ENCODE measurements around the gene ELMO1.

The ELMO1 gene

GRCh38 chr7:37385787-37386186, 62.9 kb downstream of the ELMO1 start:
- H3K27me3 Mint-ChIP-seq: no peaks in the 10 kb centered on the region
- ATAC-seq (no peak), DNase-seq (no peak)
- H3K9me3 Mint-ChIP-seq: no peaks in the 10 kb centered on the region
- H3K4me1 Mint-ChIP-seq: peaks cover 25% of the 10 kb centered on the region
- H3K27ac Mint-ChIP-seq: no peak overlapping the region
- H3K4me3 Mint-ChIP-seq: no peak overlapping the region

- H3K9me3 Mint-ChIP-seq: peaks cover 4 to 13% of the 10 kb centered on the region in 2 donors
- H3K27me3 Mint-ChIP-seq: no peaks in the 10 kb centered on the region
- no peak overlapping the region for H3K4me3 Mint-ChIP-seq
- peak overlapping the region in 1 of 2 donors; percentile 65 for H3K27ac Mint-ChIP-seq
- no peak for DNase-seq
- H3K4me1 Mint-ChIP-seq: peaks cover 31% of the 10 kb centered on the region
- no peak for ATAC-seq
These were observed 66.0 kb downstream of the ELMO1 start for GRCh38 chr7:37382546-37383088.

- H3K9me3 Mint-ChIP-seq: peaks cover 10 to 22% of the 10 kb centered on the region in 2 donors
- H3K27ac Mint-ChIP-seq: no peak overlapping the region
- H3K4me1 Mint-ChIP-seq: peaks cover 34% of the 10 kb centered on the region
- DNase-seq (no peak), ATAC-seq (no peak)
- H3K27me3 Mint-ChIP-seq: no peaks in the 10 kb centered on the region
- no peak overlapping the region for H3K4me3 Mint-ChIP-seq
These were observed 67.8 kb downstream of the ELMO1 start for GRCh38 chr7:37380831-37381230.

GRCh38 chr7:37379546-37380277, 69.0 kb downstream of the ELMO1 start:
- Mint-ChIP-seq H3K4me3 (no peak overlapping the region), H3K27ac (no peak overlapping the region), H3K9me3 (peaks cover 10 to 22% of the 10 kb centered on the region in 2 donors), H3K27me3 (no peaks in the 10 kb centered on the region), H3K4me1 (peaks cover 34% of the 10 kb centered on the region)
- no peak for DNase-seq
- no peak for ATAC-seq

- peak overlapping the region in 1 of 2 donors; percentile 14 for H3K4me3 Mint-ChIP-seq
- H3K9me3 Mint-ChIP-seq: peaks cover 10 to 22% of the 10 kb centered on the region in 2 donors
- H3K27ac Mint-ChIP-seq: peak overlapping the region in 1 of 2 donors; percentile 86
These were observed 71.4 kb downstream of the ELMO1 start for GRCh38 chr7:37377231-37377630.

GRCh38 chr7:37376386-37376785, 72.3 kb downstream of the ELMO1 start:
- ATAC-seq (peak; percentile 69), DNase-seq (peak in 1 of 2 donors; percentile 38)
- Mint-ChIP-seq H3K4me1 (peaks cover 45% of the 10 kb centered on the region), H3K4me3 (peak overlapping the region in 1 of 2 donors; percentile 5), H3K9me3 (peaks cover 10 to 22% of the 10 kb centered on the region in 2 donors), H3K27ac (no peak overlapping the region), H3K27me3 (no peaks in the 10 kb centered on the region)

More at GRCh38 chr7:37377231-37377630, 71.4 kb downstream of the ELMO1 start:
- ATAC-seq: peak; percentile 96
- peak; percentile 38 to 73 for DNase-seq
- Mint-ChIP-seq H3K27me3 (no peaks in the 10 kb centered on the region), H3K4me1 (peaks cover 37% of the 10 kb centered on the region)

GRCh38 chr7:37372750-37373149, 75.9 kb downstream of the ELMO1 start:
- no peak for DNase-seq
- Mint-ChIP-seq H3K4me1 (peaks cover 44% of the 10 kb centered on the region), H3K27me3 (no peaks in the 10 kb centered on the region), H3K9me3 (peaks cover 6 to 9% of the 10 kb centered on the region in 2 donors), H3K4me3 (no peak overlapping the region), H3K27ac (no peak overlapping the region)
- ATAC-seq: no peak

GRCh38 chr7:37371755-37372154, 76.9 kb downstream of the ELMO1 start:
- ATAC-seq: peak; percentile 66
- H3K4me3 Mint-ChIP-seq: peak overlapping the region in 1 of 2 donors; percentile 10
- H3K27me3 Mint-ChIP-seq: no peaks in the 10 kb centered on the region
- no peak for DNase-seq
- peaks cover 11 to 13% of the 10 kb centered on the region in 2 donors for H3K9me3 Mint-ChIP-seq
- no peak overlapping the region for H3K27ac Mint-ChIP-seq
- H3K4me1 Mint-ChIP-seq: peaks cover 42% of the 10 kb centered on the region

GRCh38 chr7:37369906-37370305, 78.8 kb downstream of the ELMO1 start:
- Mint-ChIP-seq H3K9me3 (peaks cover 6 to 7% of the 10 kb centered on the region in 2 donors), H3K4me3 (no peak overlapping the region), H3K27me3 (no peaks in the 10 kb centered on the region), H3K4me1 (peaks cover 56% of the 10 kb centered on the region), H3K27ac (no peak overlapping the region)
- no peak for ATAC-seq
- DNase-seq: no peak

GRCh38 chr7:37368540-37368939, 80.1 kb downstream of the ELMO1 start:
- Mint-ChIP-seq H3K27ac (no peak overlapping the region), H3K4me3 (no peak overlapping the region), H3K27me3 (no peaks in the 10 kb centered on the region), H3K4me1 (peaks cover 70% of the 10 kb centered on the region), H3K9me3 (peaks cover 6 to 7% of the 10 kb centered on the region in 2 donors)
- DNase-seq (no peak), ATAC-seq (no peak)

- ATAC-seq: no peak
- no peak for DNase-seq
- Mint-ChIP-seq H3K4me1 (peaks cover 74% of the 10 kb centered on the region), H3K9me3 (peaks cover 6 to 7% of the 10 kb centered on the region in 2 donors), H3K4me3 (no peak overlapping the region), H3K27ac (no peak overlapping the region), H3K27me3 (no peaks in the 10 kb centered on the region)
These were observed 81.7 kb downstream of the ELMO1 start for GRCh38 chr7:37367010-37367409.

GRCh38 chr7:37366445-37366844, 82.2 kb downstream of the ELMO1 start:
- Mint-ChIP-seq H3K4me3 (no peak overlapping the region), H3K4me1 (peaks cover 73% of the 10 kb centered on the region), H3K27me3 (no peaks in the 10 kb centered on the region), H3K9me3 (peaks cover 6 to 7% of the 10 kb centered on the region in 2 donors), H3K27ac (no peak overlapping the region)
- no peak for DNase-seq
- ATAC-seq: no peak

GRCh38 chr7:37365405-37365804, 83.3 kb downstream of the ELMO1 start:
- Mint-ChIP-seq H3K4me3 (peak overlapping the region; percentile 33 to 42), H3K27me3 (no peaks in the 10 kb centered on the region), H3K9me3 (peaks cover 6 to 7% of the 10 kb centered on the region in 2 donors), H3K4me1 (peaks cover 74% of the 10 kb centered on the region), H3K27ac (peak overlapping the region in 1 of 2 donors; percentile 99)
- DNase-seq (peak in 1 of 2 donors; percentile 15), ATAC-seq (peak; percentile 89)

- Mint-ChIP-seq H3K27me3 (no peaks in the 10 kb centered on the region), H3K4me3 (peak overlapping the region; percentile 33 to 42), H3K4me1 (peaks cover 80% of the 10 kb centered on the region), H3K27ac (peak overlapping the region in 1 of 2 donors; percentile 99), H3K9me3 (peaks cover 6 to 7% of the 10 kb centered on the region in 2 donors)
- ATAC-seq: no peak
- DNase-seq: no peak
These were observed 83.8 kb downstream of the ELMO1 start for GRCh38 chr7:37364856-37365255.

GRCh38 chr7:37363536-37364491, 84.8 kb downstream of the ELMO1 start:
- Mint-ChIP-seq H3K4me1 (peaks cover 82% of the 10 kb centered on the region), H3K27me3 (no peaks in the 10 kb centered on the region), H3K4me3 (peak overlapping the region; percentile 66 to 70), H3K9me3 (peaks cover 6 to 7% of the 10 kb centered on the region in 2 donors), H3K27ac (peak overlapping the region; percentile 96 to 99)
- no peak for DNase-seq
- peak; percentile 16 for ATAC-seq

Data from stimulated activated naive CD8-positive, alpha-beta T cell treated with anti-CD3 and anti-CD28 coated beads, Interleukin-15, amount 100 ng/mL, for 72 hours (primary cell).